ENCODE results near the gene ELANE.

- TF ChIP-seq CTCF (conservative IDR thresholded peaks at IDR 0.05 in 1 of 2, IDR thresholded peaks at IDR 0.05 in 1 of 2; ENCODE audit: extremely low read depth in 1 of 2, insufficient read depth in 1 of 2, low read depth in 1 of 2, low read length in 2 of 2) (no peak), EZH2 (IDR thresholded peaks at IDR 0.05; ENCODE audit: borderline replicate concordance, low read length) (no peak)
These were observed 17.4 kb downstream of the ELANE start for GRCh38 chr19:869245-870177.
